Right ventricle myocardium inferior (tissue), 1 donor: Measurements from ENCODE around the gene SORCS2. TPM values are rescaled to one million over a fixed set of nuclear protein-coding genes. Genes with fewer than 3 reads are reported as not detected.

Experiments
- ATAC-seq: fragments of 200-7000 bp; cut with Tn5 transposase; one replicate; pipeline ENCODE4 v1.9.1; 2020; ENCODE audit warnings: mild to moderate bottlenecking, moderate library complexity
- DNase-seq: peaks from one replicate; pipeline ENCODE4 v3.0.0; 2021; ENCODE audit errors: missing footprints
- intact Hi-C: fragments of 100-400 bp; cut with DNase I; formaldehyde crosslinking; loops from one replicate; pipeline ENCODE4 v1.11.0; 2022
- total RNA-seq: library from RNA; stranded (reverse); fragmentation: NEBNext Ultra II Directional; extraction: Animal tissue kit (Norgen Biotek cat#: 25700); gene quantifications from one replicate; pipeline ENCODE4 v1.2.1, GENCODE V29; 2021
- donor health status: DM: no; HTN: yes; CAD: no; lungs with severe emphysema.

Gene SORCS2
- total RNA-seq, 1 donor from 2014 or later: 1.1 TPM

DNA sequence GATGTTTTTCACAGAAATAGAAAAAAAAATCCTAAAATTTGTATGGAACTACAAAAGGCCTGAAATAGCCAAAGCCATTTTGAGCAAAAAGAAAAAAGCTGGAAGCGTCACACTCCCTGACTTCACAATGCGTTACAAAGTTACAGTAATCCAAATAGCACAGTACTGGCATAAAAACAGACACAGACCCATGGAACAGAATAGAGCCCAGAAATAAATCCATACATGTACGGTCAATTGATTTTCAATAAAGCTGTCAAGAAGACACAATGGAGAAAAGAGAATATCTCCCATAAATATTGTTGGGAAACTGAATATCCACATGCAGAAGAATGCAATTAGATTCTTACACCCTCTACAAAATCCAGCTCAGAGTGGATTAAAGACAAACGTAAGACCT is 539.1 kb downstream of the SORCS2 start:
- ATAC-seq (no peak), DNase-seq (no peak)
- intact Hi-C loops: no loop called here

- no peak for DNase-seq
- intact Hi-C loops: no loop called here
These were observed 539.9 kb downstream of the SORCS2 start for GRCh38 chr4:7732263-7732662.

DNA sequence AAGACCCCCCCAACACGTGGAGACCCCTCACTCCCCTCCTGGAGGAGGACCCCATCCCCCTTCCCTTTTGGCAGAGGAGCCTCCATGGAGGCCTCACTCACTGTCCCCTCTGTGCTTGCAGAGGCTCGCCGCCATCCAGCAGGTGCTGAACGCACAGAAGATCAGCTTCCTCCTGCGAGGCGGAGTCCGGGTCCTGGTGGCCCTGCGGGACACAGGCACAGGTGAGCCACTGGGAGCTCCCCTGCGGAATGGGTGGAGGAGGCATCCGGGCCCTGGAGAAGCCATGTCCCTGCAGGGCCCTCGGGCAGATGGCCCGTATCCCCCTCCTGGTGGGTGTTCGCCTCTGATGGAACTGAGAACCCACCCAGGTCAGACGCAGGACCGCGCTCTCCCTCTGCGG is 540.9 kb downstream of the SORCS2 start:
- intact Hi-C loops: no loop called here

More at GRCh38 chr4:7732263-7732662, 539.9 kb downstream of the SORCS2 start:
- ATAC-seq: no peak

DNA sequence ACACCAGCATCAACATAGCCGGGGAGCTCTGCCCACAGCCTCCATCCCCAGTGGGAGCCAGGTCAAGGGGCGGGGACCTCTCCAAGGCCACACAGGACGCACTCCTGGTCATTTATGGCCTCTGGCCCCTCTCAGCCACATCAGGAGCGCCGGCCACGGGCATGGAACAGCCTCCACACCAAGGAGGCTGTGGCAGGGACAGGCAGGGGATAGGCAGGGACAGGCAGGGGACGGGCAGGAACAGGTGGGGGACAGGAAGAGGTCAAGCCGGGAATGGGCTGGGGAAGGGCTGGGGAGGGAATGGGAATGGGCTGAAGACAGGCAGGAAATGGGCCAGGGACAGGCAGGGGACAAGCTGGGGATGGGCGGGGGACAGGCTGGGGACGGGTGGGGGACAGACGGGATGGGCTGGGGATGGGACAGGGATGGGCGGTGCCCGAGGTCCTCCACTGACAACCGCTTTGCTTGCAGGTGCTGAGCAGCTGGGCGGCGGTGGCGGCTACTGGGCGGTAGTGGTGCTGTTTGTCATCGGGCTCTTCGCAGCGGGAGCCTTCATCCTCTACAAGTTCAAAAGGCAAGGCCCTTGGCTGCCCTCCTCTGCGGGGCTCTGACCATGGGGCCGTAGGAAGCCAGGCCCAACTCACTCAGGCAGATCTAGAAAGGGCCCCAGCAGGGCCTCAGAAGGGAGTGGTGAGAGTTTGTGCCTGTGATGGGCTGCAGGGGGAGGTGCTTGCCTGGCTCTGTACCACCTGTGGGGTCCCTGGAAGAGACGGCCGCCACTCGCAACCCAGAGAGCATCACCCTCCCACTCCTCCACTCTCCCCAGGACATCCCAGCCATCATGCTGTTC is 541.7 kb downstream of the SORCS2 start:
- ATAC-seq (no peak), DNase-seq (no peak)
- intact Hi-C loops: no loop called here

More for the DNA sequence above, 540.9 kb downstream of the SORCS2 start:
- ATAC-seq (no peak), DNase-seq (no peak)

DNA sequence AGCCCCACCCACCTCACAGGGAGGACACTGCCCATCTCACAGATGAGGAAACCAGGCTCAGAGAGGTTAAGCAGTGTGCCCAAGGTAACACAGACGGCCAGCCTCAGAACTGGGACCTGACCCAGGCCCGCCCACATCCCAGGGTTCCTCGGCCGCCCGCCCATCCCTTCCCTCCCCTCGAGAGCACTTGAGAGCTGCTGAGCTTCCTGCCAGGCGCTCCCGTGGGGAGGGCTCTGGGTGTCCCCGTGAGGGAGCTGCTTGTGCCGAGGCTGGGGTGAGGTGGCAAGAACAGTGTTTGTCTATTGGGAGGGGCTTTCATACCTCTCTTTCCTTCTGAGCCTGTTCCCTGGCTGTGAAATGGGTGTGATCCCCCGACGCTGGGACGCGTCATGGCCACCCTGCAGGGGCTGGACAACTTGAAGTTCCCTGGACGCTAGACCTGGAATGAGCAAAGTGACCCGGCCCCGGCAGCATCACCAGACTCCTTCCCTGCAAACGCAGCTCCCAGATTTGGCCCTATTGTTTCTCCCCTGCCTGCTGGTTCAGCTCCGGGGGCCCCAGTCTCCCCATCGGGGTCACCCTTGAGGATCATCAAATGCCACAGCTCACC is 542.4 kb downstream of the SORCS2 start:
- intact Hi-C loops: no loop called here
- no peak for ATAC-seq
- DNase-seq: no peak

- no peak for ATAC-seq
- intact Hi-C loops: no loop called here
- DNase-seq: no peak
These were observed 543.1 kb downstream of the SORCS2 start for GRCh38 chr4:7735395-7735794.

DNA sequence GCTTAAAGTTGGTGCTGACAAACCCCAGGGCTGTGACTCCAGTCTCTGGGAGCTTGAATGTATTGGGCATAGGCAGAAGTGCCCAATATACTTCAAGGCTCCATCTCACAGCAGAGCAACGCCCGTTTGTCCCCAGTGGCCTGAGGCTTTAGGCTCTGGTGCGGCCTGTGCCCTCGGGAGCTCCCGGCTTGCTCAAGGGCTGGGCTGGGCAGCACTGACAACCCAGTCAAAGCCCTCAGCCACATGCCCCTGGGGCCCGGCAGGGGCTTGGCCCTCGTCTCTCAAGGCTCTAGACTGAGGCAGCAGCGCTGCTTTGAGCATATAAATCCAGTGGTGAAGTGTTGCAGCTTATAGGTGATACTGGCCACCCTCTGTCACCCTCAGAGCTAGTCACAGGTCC is 543.6 kb downstream of the SORCS2 start:
- ATAC-seq (no peak), DNase-seq (no peak)
- intact Hi-C loops: no loop called here

GRCh38 chr4:7736436-7737267 is 544.3 kb downstream of the SORCS2 start:
- no peak for ATAC-seq
- intact Hi-C loops: no loop called here
- no peak for DNase-seq

DNA sequence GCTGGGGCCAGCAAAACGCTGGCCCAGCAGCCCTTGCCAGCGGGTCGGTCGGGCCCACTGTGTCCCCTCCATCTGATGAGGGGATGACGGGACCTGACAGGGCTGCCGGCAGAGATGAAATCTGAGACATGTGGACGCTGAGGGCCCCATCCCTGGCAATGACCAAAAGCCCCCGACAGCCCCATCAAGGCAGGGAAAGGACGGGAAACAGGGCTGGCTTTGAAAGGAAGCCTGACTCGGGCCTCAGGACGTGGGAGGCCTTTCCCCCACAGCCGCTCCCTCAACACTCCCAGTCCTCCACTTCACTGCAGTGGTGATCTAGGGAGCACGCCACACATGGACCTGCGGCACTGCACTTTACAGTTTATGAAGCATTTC is 544.9 kb downstream of the SORCS2 start:
- ATAC-seq: no peak

DNA sequence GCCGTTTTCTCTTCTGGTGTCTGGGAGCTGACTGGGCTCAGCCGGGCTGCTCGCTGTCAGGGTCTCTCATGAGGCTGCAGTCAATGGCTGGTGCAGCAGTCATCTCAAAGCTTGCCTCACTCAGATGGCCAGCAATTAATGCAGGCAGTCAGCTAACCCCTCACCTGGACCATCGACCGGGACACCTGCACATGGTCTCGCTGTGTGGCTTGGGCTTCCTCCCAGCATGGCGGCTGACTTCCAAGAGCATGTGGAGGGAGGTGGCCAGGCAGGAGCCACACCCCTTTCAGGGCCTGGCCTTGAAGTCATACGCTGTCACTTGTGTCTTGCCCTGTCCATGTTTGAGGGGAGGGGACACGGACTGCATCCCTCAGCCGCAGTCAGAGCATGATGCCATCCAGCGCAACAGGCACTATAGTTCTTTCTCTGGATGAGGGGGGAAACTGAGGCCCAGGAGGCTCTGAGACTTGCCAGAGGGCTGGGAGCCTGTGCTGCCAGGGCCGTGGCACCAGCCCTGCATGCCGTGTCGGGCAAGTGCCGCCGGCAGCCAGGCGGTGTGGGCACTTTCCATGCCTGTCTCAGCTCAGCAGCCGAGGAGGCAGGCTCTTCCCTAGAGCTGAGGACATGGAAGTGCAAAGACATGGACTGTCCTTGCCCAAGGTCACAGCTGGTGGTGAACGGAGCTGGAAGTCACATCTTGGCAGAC is 545.6 kb downstream of the SORCS2 start:
- intact Hi-C loops: no loop called here
- ATAC-seq: no peak
- no peak for DNase-seq

More for the DNA sequence above, 544.9 kb downstream of the SORCS2 start:
- DNase-seq: no peak
- intact Hi-C loops: no loop called here

GRCh38 chr4:7738458-7739076 is 546.2 kb downstream of the SORCS2 start:
- intact Hi-C loops: no loop called here
- ATAC-seq (no peak), DNase-seq (no peak)

DNA sequence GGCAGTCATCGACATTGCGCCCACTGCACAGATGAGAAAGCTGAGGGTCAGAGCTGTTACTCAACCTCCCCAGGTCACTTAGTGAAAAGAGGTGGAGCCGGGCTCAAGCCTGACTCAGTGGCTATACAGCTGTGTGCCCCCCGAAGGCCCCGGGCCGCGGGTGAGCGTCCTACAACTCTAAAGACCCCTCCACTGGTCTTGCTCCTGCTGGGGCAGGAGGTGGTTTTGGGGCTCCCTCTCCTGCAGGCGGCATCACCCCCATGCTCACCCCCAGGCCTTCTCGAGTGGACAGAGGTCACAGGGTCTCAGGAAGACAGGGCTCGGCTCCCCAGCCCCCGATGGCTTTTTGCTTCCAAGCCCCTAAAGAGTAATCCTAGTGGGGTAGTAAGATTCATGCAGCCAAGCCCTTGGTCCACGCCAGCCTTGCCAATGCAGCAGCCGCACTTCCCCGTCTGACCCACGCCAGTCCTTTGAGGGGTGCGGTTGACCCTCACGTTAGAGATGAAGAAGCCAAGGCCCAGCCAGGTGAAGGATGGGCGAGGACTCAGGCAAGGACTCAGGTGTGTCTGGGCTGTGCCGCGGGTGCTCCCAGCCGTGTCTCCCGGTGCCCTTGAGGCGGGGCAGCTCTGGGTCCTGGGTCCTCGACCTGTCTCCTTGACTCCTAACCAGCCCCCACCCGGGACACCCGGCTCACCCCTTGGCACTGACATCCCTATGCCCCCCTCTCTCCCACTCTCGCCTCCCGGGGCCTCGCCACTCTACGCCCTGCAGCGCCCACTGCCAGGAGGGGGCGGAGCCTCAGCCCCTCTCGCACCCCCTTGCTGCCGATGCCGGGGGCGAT is 547.0 kb downstream of the SORCS2 start:
- DNase-seq (no peak), ATAC-seq (no peak)
- intact Hi-C loops: no loop called here

DNA sequence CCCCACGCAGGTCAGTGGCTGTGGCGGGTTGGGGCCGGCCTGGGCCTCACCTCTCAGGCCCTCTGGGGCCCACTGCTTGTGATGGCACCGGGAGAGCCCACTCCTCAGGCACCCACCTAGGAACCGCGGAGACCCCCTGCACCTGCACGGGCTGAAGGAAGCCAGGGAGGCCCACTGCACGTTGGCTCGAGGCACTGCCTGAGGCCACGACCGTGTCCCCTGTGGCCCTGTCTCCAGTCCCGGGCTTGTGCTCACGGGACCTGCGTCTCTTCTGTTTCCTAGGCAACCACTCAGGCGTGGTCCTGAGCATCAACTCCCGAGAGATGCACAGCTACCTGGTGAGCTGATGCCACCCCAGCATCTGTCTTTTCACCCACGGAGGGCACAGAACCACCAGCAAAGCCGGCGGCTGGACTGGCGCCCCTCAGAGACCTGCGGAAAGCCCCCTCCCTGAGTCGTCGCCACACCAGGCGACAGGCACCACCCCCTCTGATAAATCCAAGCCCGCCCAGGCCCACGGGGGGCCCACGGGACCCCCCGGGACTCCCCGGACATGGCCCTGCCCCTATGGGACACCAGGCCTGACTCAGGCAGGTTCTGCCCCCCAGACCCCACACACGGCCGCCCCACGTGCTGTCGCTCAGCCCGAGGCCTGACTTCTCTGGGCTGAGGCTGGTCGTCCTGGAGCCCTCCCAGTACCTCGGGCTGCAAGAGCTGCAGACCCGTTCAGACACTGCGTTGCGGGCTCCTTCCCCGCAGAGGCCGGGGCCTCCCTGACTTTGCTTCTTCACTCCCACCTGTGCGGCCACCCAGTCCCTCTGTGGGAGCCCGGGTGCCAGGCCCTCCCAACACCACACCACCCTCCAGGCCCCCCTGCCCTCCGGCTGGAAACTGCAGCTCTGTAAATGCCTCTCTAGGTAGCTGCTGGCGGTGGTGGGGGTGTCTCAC is 547.9 kb downstream of the SORCS2 start:
- DNase-seq (no peak), ATAC-seq (no peak)
- intact Hi-C loops: no loop called here

GRCh38 chr4:7740866-7741525 is 548.7 kb downstream of the SORCS2 start:
- DNase-seq (no peak), ATAC-seq (no peak)
- intact Hi-C loops: no loop called here

- no peak for DNase-seq
- no peak for ATAC-seq
- intact Hi-C loops: no loop called here
These were observed 549.8 kb downstream of the SORCS2 start for GRCh38 chr4:7741946-7742806.
